Stimulated activated CD4-positive, alpha-beta T cell treated with anti-CD3 and anti-CD28 coated beads, Interleukin-1b, Interleukin-23, amount 100 ng/mL, for 4 hours (primary cell): ENCODE results near the gene PANX1.

Experiments used
- DNase-seq, 2 donors: peaks; one replicate each; pipeline ENCODE4 v3.0.0-alpha.2; 2020; ENCODE audit warnings: low read depth in 2 of 2

Gene PANX1

GRCh38 chr11:94185416-94186084 lies 56.9 kb downstream of the PANX1 start:
- DNase-seq, result no peak

- no peak for DNase-seq
Observed at GRCh38 chr11:94186342-94187203, 57.9 kb downstream of the PANX1 start.

- no peak for DNase-seq
Observed at GRCh38 chr11:94193288-94193687, 64.6 kb downstream of the PANX1 start.

GRCh38 chr11:94194712-94195111 lies 66.1 kb downstream of the PANX1 start:
- no peak for DNase-seq

- DNase-seq, result no peak
Observed at GRCh38 chr11:94196363-94196762, 67.7 kb downstream of the PANX1 start.

GRCh38 chr11:94198718-94199117 lies 70.1 kb downstream of the PANX1 start:
- no peak for DNase-seq

- no peak for DNase-seq
Observed at GRCh38 chr11:94199136-94200130, 70.8 kb downstream of the PANX1 start.

GRCh38 chr11:94201004-94201465 lies 72.4 kb downstream of the PANX1 start:
- DNase-seq, result no peak

GRCh38 chr11:94203070-94203469 lies 74.4 kb downstream of the PANX1 start:
- DNase-seq, result no peak

- DNase-seq, result no peak
Observed at GRCh38 chr11:94211261-94211830, 82.7 kb downstream of the PANX1 start.

GRCh38 chr11:94212898-94213297 lies 84.3 kb downstream of the PANX1 start:
- no peak for DNase-seq

GRCh38 chr11:94217705-94218104 lies 89.1 kb downstream of the PANX1 start:
- no peak for DNase-seq

- DNase-seq, result no peak
Observed at GRCh38 chr11:94218372-94218771, 89.7 kb downstream of the PANX1 start.

GRCh38 chr11:94219771-94220170 lies 91.1 kb downstream of the PANX1 start:
- no peak for DNase-seq

GRCh38 chr11:94224078-94224477 lies 95.4 kb downstream of the PANX1 start:
- no peak for DNase-seq
